Smooth muscle cell (in vitro differentiated cells): ENCODE data around the gene TXK. TPM values are rescaled to one million over a fixed set of nuclear protein-coding genes. Genes with fewer than 3 reads are reported as not detected.
A peak's percentile ranks its signal among the peaks of the same experiment; 100 is the strongest.

Source experiments
- DNase-seq: peaks from one replicate; lab custom pipeline; 2025; ENCODE audit not compliant: unreplicated experiment; lab: John Stamatoyannopoulos, UW
- H2AFZ ChIP-seq: fragments of 200-600 bp; sonication (generic); 2 replicates; pipeline ENCODE4 v1.6.0; 2016; ENCODE audit warnings: antibody characterized with exemption, low read depth, mild to moderate bottlenecking
- H3F3A ChIP-seq: fragments of 200-600 bp; sonication (generic); 2 replicates; pipeline ENCODE4 v1.6.0; 2017; ENCODE audit warnings: antibody characterized with exemption, low read depth
- H3K27ac ChIP-seq: fragments of 200-600 bp; sonication (generic); 2 replicates; pipeline ENCODE4 v1.5.1; 2016; ENCODE audit warnings: low read depth, mild to moderate bottlenecking
- H3K27me3 ChIP-seq: fragments of 200-600 bp; sonication (generic); 2 replicates; pipeline ENCODE4 v1.6.1; 2016; ENCODE audit warnings: low read depth, mild to moderate bottlenecking
- H3K36me3 ChIP-seq: fragments of 200-600 bp; sonication (generic); 2 replicates; pipeline ENCODE4 v1.5.1; 2016; ENCODE audit warnings: low read depth
- H3K4me1 ChIP-seq: fragments of 200-600 bp; sonication (generic); 2 replicates; pipeline ENCODE4 v1.5.1; 2016; ENCODE audit warnings: low read depth
- H3K4me2 ChIP-seq: fragments of 200-600 bp; sonication (generic); 2 replicates; pipeline ENCODE4 v1.6.0; 2016; ENCODE audit warnings: mild to moderate bottlenecking
- H3K4me3 ChIP-seq: fragments of 200-600 bp; sonication (generic); 2 replicates; pipeline ENCODE4 v1.5.1; 2016; ENCODE audit warnings: mild to moderate bottlenecking
- H3K79me2 ChIP-seq: fragments of 200-600 bp; sonication (generic); 2 replicates; pipeline ENCODE4 v1.6.0; 2016; ENCODE audit warnings: low read depth, mild to moderate bottlenecking
- H3K9ac ChIP-seq: fragments of 200-600 bp; sonication (generic); 2 replicates; pipeline ENCODE4 v1.6.0; 2016; ENCODE audit warnings: low read depth
- H3K9me3 ChIP-seq: fragments of 200-600 bp; sonication (generic); replicated peaks from 2 replicates; pipeline ENCODE4 v1.5.1; 2016; ENCODE audit warnings: low read depth
- H4K20me1 ChIP-seq: fragments of 200-600 bp; sonication (generic); 2 replicates; pipeline ENCODE4 v1.6.0; 2016; ENCODE audit warnings: low read depth
- CTCF ChIP-seq: fragments of 200-600 bp; sonication (generic); IDR thresholded peaks from 2 replicates; pipeline ENCODE4 v1.5.1; 2017; ENCODE audit warnings: borderline replicate concordance, mild to moderate bottlenecking, antibody characterized with exemption; ENCODE audit not compliant: insufficient read depth, poor library complexity, severe bottlenecking
- WGBS: methylation state at CpG from one replicate; pipeline ENCODE4 v1.1.7; 2016; ENCODE audit warnings: low lambda C conversion rate; 5-methylcytosine and 5-hydroxymethylcytosine counted together
- polyA plus RNA-seq: library from polyadenylated mRNA; unstranded; fragments of >200 nt; fragmentation: Nextera tagmentation; extraction: Ambion mirVana; gene quantifications from 2 replicates; pipeline ENCODE4 v1.2.1, GENCODE V29; 2016
- total RNA-seq: library from RNA; depleted of rRNA; stranded (reverse); fragments of >200 nt; gene quantifications from 2 replicates; pipeline ENCODE4 v1.2.3, GENCODE V29; 2014

TXK gene
- total and polyA plus RNA-seq, 2 experiments from 2014 or later, result 0.09 TPM; not detected in 1

- Histone ChIP-seq H3K27ac (peak overlapping the region; percentile 5), H3K4me1 (no peaks in the 10 kb centered on the region), H3K9ac (no peak overlapping the region), H3F3A (no peaks in the 10 kb centered on the region), H3K9me3 (no peaks in the 10 kb centered on the region), H3K4me3 (no peak overlapping the region), H2AFZ (no peak overlapping the region), H3K27me3 (no peaks in the 10 kb centered on the region), H4K20me1 (no peaks in the 10 kb centered on the region), H3K79me2 (no peaks in the 10 kb centered on the region), H3K4me2 (peak overlapping the region; percentile 1), H3K36me3 (peaks cover 5% of the 10 kb centered on the region)
- WGBS, result 84% methylated on average over 4 of the region's 4 CpGs
- no peak for DNase-seq
- no peak for TF ChIP-seq CTCF
Observed at GRCh38 chr4:48024522-48024921, 109.5 kb downstream of the TXK start.

- Histone ChIP-seq H3K4me1 (no peaks in the 10 kb centered on the region), H3K9me3 (no peaks in the 10 kb centered on the region), H3K4me3 (no peak overlapping the region), H2AFZ (no peak overlapping the region), H3K27me3 (no peaks in the 10 kb centered on the region), H3K9ac (no peak overlapping the region), H4K20me1 (no peaks in the 10 kb centered on the region), H3K79me2 (no peaks in the 10 kb centered on the region), H3K27ac (no peak overlapping the region), H3K4me2 (no peak overlapping the region), H3F3A (no peaks in the 10 kb centered on the region), H3K36me3 (peaks cover 2% of the 10 kb centered on the region)
- WGBS, result 66% methylated on average over 3 of the region's 3 CpGs
- no peak for TF ChIP-seq CTCF
- DNase-seq, result no peak
Observed at GRCh38 chr4:48022192-48022799, 111.8 kb downstream of the TXK start.

GRCh38 chr4:48021100-48021499 lies 113.0 kb downstream of the TXK start:
- no peaks in the 10 kb centered on the region for H3F3A ChIP-seq
- H2AFZ ChIP-seq, result no peak overlapping the region
- H3K4me1 ChIP-seq, result no peaks in the 10 kb centered on the region
- H3K36me3 ChIP-seq, result no peaks in the 10 kb centered on the region
- H3K27ac ChIP-seq, result no peak overlapping the region
- H3K79me2 ChIP-seq, result no peaks in the 10 kb centered on the region
- H4K20me1 ChIP-seq, result no peaks in the 10 kb centered on the region
- 97% methylated on average over 1 of the region's 1 CpG for WGBS
- no peak overlapping the region for H3K9ac ChIP-seq
- no peak overlapping the region for H3K4me3 ChIP-seq
- DNase-seq, result no peak
- TF ChIP-seq CTCF, result no peak
- no peaks in the 10 kb centered on the region for H3K27me3 ChIP-seq
- no peaks in the 10 kb centered on the region for H3K9me3 ChIP-seq
- H3K4me2 ChIP-seq, result no peak overlapping the region

- H3K9ac ChIP-seq, result no peak overlapping the region
- peak overlapping the region; percentile 91 for H3K4me2 ChIP-seq
- 69% methylated on average over 2 of the region's 2 CpGs for WGBS
- peak overlapping the region; percentile 89 for H3K27ac ChIP-seq
- H3K36me3 ChIP-seq, result no peaks in the 10 kb centered on the region
- H3F3A ChIP-seq, result no peaks in the 10 kb centered on the region
- H3K4me1 ChIP-seq, result no peaks in the 10 kb centered on the region
- no peaks in the 10 kb centered on the region for H3K79me2 ChIP-seq
- no peak for DNase-seq
- H4K20me1 ChIP-seq, result no peaks in the 10 kb centered on the region
- no peak overlapping the region for H2AFZ ChIP-seq
- TF ChIP-seq CTCF, result no peak
- no peaks in the 10 kb centered on the region for H3K27me3 ChIP-seq
- no peaks in the 10 kb centered on the region for H3K9me3 ChIP-seq
- H3K4me3 ChIP-seq, result peak overlapping the region; percentile 73
Observed at GRCh38 chr4:48018112-48018511, 115.9 kb downstream of the TXK start.
